SU-DHL-6 (cell line): ENCODE data around the gene CACNG7.

Source experiments
- EZH2phosphoT487 ChIP-seq: fragments of 200-600 bp; sonication (generic), shearing (Covaris generic); conservative IDR thresholded peaks from 2 replicates; pipeline ENCODE4 v1.6.1; 2018; ENCODE audit warnings: mild to moderate bottlenecking, antibody characterized with exemption, low read length, moderate library complexity, mixed read lengths
- TF ChIP-seq, protein P1 (sequence below): fragments of 200-600 bp; sonication (generic); IDR thresholded peaks from one replicate; pipeline ENCODE4 v1.5.1; 2017; ENCODE audit warnings: antibody characterized with exemption, mild to moderate bottlenecking, low read length, moderate library complexity; ENCODE audit not compliant: insufficient read depth, poor library complexity, severe bottlenecking

DNA sequence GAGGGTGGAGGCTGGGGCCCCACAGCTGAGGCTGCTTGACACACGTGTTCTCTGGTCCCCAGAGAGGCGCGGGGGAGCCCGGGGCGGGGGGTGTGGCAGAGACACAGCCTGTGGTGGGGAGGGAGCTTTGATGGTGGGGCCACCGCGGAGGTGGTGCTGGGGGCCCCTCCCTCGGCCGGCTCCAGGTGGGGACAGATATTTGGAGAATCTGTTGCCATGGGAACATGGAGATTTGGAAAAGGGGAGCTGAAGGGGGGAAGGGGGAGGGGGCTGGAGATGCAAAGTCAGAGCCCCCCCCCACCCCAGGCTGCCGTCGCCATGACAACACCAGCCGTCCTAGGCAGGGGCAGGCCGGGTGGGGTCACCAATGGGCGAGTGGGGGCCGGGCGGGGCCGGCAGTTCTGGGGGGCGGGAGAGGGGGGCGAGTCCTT lies 25.8 kb upstream of the CACNG7 start:
- TF ChIP-seq, protein P1, sequence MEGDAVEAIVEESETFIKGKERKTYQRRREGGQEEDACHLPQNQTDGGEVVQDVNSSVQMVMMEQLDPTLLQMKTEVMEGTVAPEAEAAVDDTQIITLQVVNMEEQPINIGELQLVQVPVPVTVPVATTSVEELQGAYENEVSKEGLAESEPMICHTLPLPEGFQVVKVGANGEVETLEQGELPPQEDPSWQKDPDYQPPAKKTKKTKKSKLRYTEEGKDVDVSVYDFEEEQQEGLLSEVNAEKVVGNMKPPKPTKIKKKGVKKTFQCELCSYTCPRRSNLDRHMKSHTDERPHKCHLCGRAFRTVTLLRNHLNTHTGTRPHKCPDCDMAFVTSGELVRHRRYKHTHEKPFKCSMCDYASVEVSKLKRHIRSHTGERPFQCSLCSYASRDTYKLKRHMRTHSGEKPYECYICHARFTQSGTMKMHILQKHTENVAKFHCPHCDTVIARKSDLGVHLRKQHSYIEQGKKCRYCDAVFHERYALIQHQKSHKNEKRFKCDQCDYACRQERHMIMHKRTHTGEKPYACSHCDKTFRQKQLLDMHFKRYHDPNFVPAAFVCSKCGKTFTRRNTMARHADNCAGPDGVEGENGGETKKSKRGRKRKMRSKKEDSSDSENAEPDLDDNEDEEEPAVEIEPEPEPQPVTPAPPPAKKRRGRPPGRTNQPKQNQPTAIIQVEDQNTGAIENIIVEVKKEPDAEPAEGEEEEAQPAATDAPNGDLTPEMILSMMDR, result no peak
- TF ChIP-seq EZH2phosphoT487, result no peak
